Measurements from ENCODE around the gene WDR70.

GRCh38 chr5:37575541-37576489 is 196.7 kb downstream of the WDR70 start:
- no peak for TF ChIP-seq POLR2AphosphoS5 (IDR thresholded peaks at IDR 0.05)
- TF ChIP-seq EP300 (IDR thresholded peaks at IDR 0.05; ENCODE audit: low read depth), result no peak
- TF ChIP-seq CTCF (IDR thresholded peaks at IDR 0.05), result no peak
- TF ChIP-seq POLR2A (IDR thresholded peaks at IDR 0.05), result no peak

All from transverse colon (tissue), 4 donors.